Adrenal gland (tissue), 5 donors: ENCODE results near the gene UCK1.

Experiments
- CTCF ChIP-seq, 6 experiments: fragments of 450-650 bp in 4 of 6; fragments of 200-600 bp in 2 of 6; sonication (generic) in 1 of 6; IDR thresholded peaks; 1 replicate in 5 of 6; 2 replicates in 1 of 6; pipeline versions ENCODE4 v1.5.1 to v1.8.0; 2016 to 2021; ENCODE audit warnings: antibody characterized with exemption in 6 of 6, mild to moderate bottlenecking in 2 of 6, moderate library complexity in 1 of 6
- POLR2A ChIP-seq, 2 donors: fragments of 450-650 bp; IDR thresholded peaks; one replicate each; pipeline ENCODE4 v1.6.1; 2017; ENCODE audit warnings: antibody characterized with exemption in 2 of 2, mild to moderate bottlenecking in 2 of 2, moderate library complexity in 1 of 2
- donor health status: DM: no; HTN: no; CAD: no.

- TF ChIP-seq CTCF (IDR thresholded peaks at IDR 0.05) (no peak), POLR2A (IDR thresholded peaks at IDR 0.05) (no peak)
Measured at GRCh38 chr9:131562032-131562959, 31.2 kb upstream of the UCK1 start.
